HEK293 (cell line): Measurements from ENCODE around the gene CADPS.

Source experiments
- CTCF ChIA-PET: fragments of 350-600 bp; formaldehyde crosslinking; extraction: SDS; loops from one replicate; lab custom pipeline; 2021; ENCODE audit warnings: antibody characterized with exemption; lab: Yijun Ruan, JAX
- POLR2A ChIA-PET: fragments of 300-600 bp; formaldehyde crosslinking; extraction: SDS; loops from one replicate; lab custom pipeline; 2020; ENCODE audit warnings: antibody characterized with exemption, inconsistent platforms; lab: Yijun Ruan, JAX
- H3K27ac ChIP-seq: fragments of 200-500 bp; sonication (Bioruptor generic); 2 replicates; pipeline ENCODE4 v1.5.1; 2014; ENCODE audit warnings: low read depth, low read length, control low read depth, inconsistent platforms; ENCODE audit errors: extremely low read depth
- H3K36me3 ChIP-seq, 2 experiments: fragments of 200-500 bp in 1 of 2; sonication (Bioruptor generic) in 1 of 2; 1 replicate in 1 of 2; 2 replicates in 1 of 2; pipeline ENCODE4 v1.5.1; 2014 to 2017; ENCODE audit warnings: inconsistent platforms in 2 of 2, low read length in 2 of 2; ENCODE audit not compliant: control insufficient read depth in 2 of 2, insufficient read depth in 1 of 2
- H3K4me1 ChIP-seq: fragments of 200-500 bp; sonication (Bioruptor generic); 2 replicates; pipeline ENCODE4 v1.5.1; 2014; ENCODE audit warnings: mild to moderate bottlenecking, low read length, inconsistent platforms; ENCODE audit not compliant: control insufficient read depth, insufficient read depth
- H3K4me3 ChIP-seq: 2 replicates; pipeline ENCODE4 v1.5.1; 2011; ENCODE audit warnings: low read depth, mild to moderate bottlenecking, control low read depth, low read length, moderate library complexity
- H3K9me3 ChIP-seq: fragments of 200-500 bp; sonication (Bioruptor generic); 2 replicates; pipeline ENCODE4 v1.5.1; 2014; ENCODE audit warnings: low read depth, low read length, inconsistent platforms; ENCODE audit not compliant: control insufficient read depth, insufficient read depth
- GLIS2 ChIP-seq: fragments of 450-650 bp; formaldehyde crosslinking; IDR thresholded peaks from 2 replicates; pipeline ENCODE4 v1.5.1; 2016; ENCODE audit warnings: missing biosample characterization, missing genetic modification characterization
- PRDM1 ChIP-seq: fragments of 450-650 bp; formaldehyde crosslinking; IDR thresholded peaks from 2 replicates; pipeline ENCODE4; 2016; ENCODE audit warnings: missing biosample characterization, missing genetic modification characterization
- PRDM10 ChIP-seq: fragments of 450-650 bp; formaldehyde crosslinking; IDR thresholded peaks from 2 replicates; pipeline ENCODE4 v1.5.1; 2016; ENCODE audit warnings: missing biosample characterization, missing genetic modification characterization
- PRDM4 ChIP-seq: fragments of 450-650 bp; formaldehyde crosslinking; IDR thresholded peaks from 2 replicates; pipeline ENCODE4 v1.5.1; 2017; ENCODE audit warnings: missing biosample characterization, missing genetic modification characterization
- REPIN1 ChIP-seq: fragments of 450-650 bp; formaldehyde crosslinking; IDR thresholded peaks from 2 replicates; pipeline ENCODE4 v1.5.1; 2017; ENCODE audit warnings: missing biosample characterization, missing genetic modification characterization, low read depth
- SP3 ChIP-seq: fragments of 450-650 bp; formaldehyde crosslinking; IDR thresholded peaks from 2 replicates; pipeline ENCODE4 v1.5.1; 2016; ENCODE audit warnings: missing biosample characterization, missing genetic modification characterization
- TSHZ1 ChIP-seq: fragments of 450-650 bp; formaldehyde crosslinking; IDR thresholded peaks from 2 replicates; pipeline ENCODE4 v1.5.1; 2016; ENCODE audit warnings: missing biosample characterization, missing genetic modification characterization, borderline replicate concordance
- YY1 ChIP-seq: fragments of 450-650 bp; formaldehyde crosslinking; IDR thresholded peaks from 2 replicates; pipeline ENCODE4 v1.5.1; 2018; ENCODE audit warnings: missing biosample characterization, missing genetic modification characterization
- ZFHX2 ChIP-seq: fragments of 450-650 bp; formaldehyde crosslinking; conservative IDR thresholded peaks from 2 replicates; pipeline ENCODE4 v1.5.1; 2016; ENCODE audit warnings: missing biosample characterization, missing genetic modification characterization
- ZNF121 ChIP-seq: fragments of 450-650 bp; formaldehyde crosslinking; IDR thresholded peaks from 2 replicates; pipeline ENCODE4 v1.5.1; 2016; ENCODE audit warnings: missing biosample characterization, missing genetic modification characterization
- ZNF157 ChIP-seq: fragments of 450-650 bp; formaldehyde crosslinking; IDR thresholded peaks from 2 replicates; pipeline ENCODE4 v1.5.1; 2016; ENCODE audit warnings: missing biosample characterization, missing genetic modification characterization
- ZNF2 ChIP-seq: fragments of 450-650 bp; formaldehyde crosslinking; IDR thresholded peaks from 2 replicates; pipeline ENCODE4 v1.5.1; 2016; ENCODE audit warnings: missing biosample characterization, missing genetic modification characterization
- ZNF280D ChIP-seq: fragments of 450-650 bp; formaldehyde crosslinking; IDR thresholded peaks from 2 replicates; pipeline ENCODE4 v1.5.1; 2016; ENCODE audit warnings: missing biosample characterization, missing genetic modification characterization
- ZNF341 ChIP-seq: fragments of 450-650 bp; formaldehyde crosslinking; IDR thresholded peaks from 2 replicates; pipeline ENCODE4; 2016; ENCODE audit warnings: low read depth, missing biosample characterization, missing genetic modification characterization
- ZNF416 ChIP-seq: fragments of 450-650 bp; formaldehyde crosslinking; IDR thresholded peaks from 2 replicates; pipeline ENCODE4 v1.5.1; 2016; ENCODE audit warnings: missing biosample characterization, missing genetic modification characterization
- ZNF426 ChIP-seq: fragments of 450-650 bp; formaldehyde crosslinking; IDR thresholded peaks from 2 replicates; pipeline ENCODE4 v1.5.1; 2017; ENCODE audit warnings: missing biosample characterization, missing genetic modification characterization, mild to moderate bottlenecking, inconsistent platforms, moderate library complexity
- ZNF600 ChIP-seq: fragments of 450-650 bp; formaldehyde crosslinking; IDR thresholded peaks from 2 replicates; pipeline ENCODE4 v1.5.1; 2016; ENCODE audit warnings: missing biosample characterization, missing genetic modification characterization
- ZNF777 ChIP-seq: fragments of 450-650 bp; formaldehyde crosslinking; IDR thresholded peaks from 2 replicates; pipeline ENCODE4 v1.5.1; 2017; ENCODE audit warnings: missing biosample characterization, missing genetic modification characterization, borderline replicate concordance

CADPS gene

GRCh38 chr3:62676689-62677271 lies 198.4 kb downstream of the CADPS start:
- POLR2A ChIA-PET = no interaction called here

GRCh38 chr3:62675492-62675891 lies 199.7 kb downstream of the CADPS start:
- Histone ChIP-seq H3K4me1 (no peaks in the 10 kb centered on the region), H3K9me3 (no peaks in the 10 kb centered on the region), H3K36me3 (no peaks in the 10 kb centered on the region), H3K27ac (no peak overlapping the region), H3K4me3 (no peak overlapping the region)
- no peak for TF ChIP-seq YY1
- no peak for TF ChIP-seq ZNF426 (tag by site-specific recombination)
- TF ChIP-seq PRDM4 (tag by site-specific recombination) = no peak
- TF ChIP-seq ZNF157 (tag by site-specific recombination) = no peak
- TF ChIP-seq GLIS2 (tag by site-specific recombination) = no peak
- no peak for TF ChIP-seq PRDM10 (tag by site-specific recombination)
- no peak for TF ChIP-seq ZNF2
- ChIA-PET POLR2A (no interaction called here), CTCF (no interaction called here)

More at GRCh38 chr3:62676689-62677271, 198.4 kb downstream of the CADPS start:
- CTCF ChIA-PET = interaction anchor here (1.1 kb wide), 1 partner anchor 10 kb away, joined by 5 read pairs; no protein-coding TSS in a partner anchor
- no peaks in the 10 kb centered on the region for H3K9me3 ChIP-seq
- TF ChIP-seq ZNF416 (tag by site-specific recombination) = no peak
- no peak for TF ChIP-seq ZNF341 (tag by site-specific recombination)
- TF ChIP-seq ZNF280D = no peak
- no peak for TF ChIP-seq ZNF777 (tag by site-specific recombination)
- TF ChIP-seq SP3 (tag by site-specific recombination) = no peak
- no peak for TF ChIP-seq PRDM1 (tag by site-specific recombination)
- TF ChIP-seq REPIN1 (tag by site-specific recombination) = no peak
- no peak for TF ChIP-seq ZNF600
- TF ChIP-seq TSHZ1 (tag by site-specific recombination) = no peak
- TF ChIP-seq ZNF121 (tag by site-specific recombination) = no peak
- no peak for TF ChIP-seq ZFHX2 (tag by site-specific recombination)
- TF ChIP-seq, all 188 proteins: peak for 0
- H3K36me3 ChIP-seq = no peaks in the 10 kb centered on the region
- H3K4me1 ChIP-seq = no peaks in the 10 kb centered on the region
- H3K4me3 ChIP-seq = no peak overlapping the region
- no peak overlapping the region for H3K27ac ChIP-seq
